NCI-H460 (cell line): ENCODE data around the gene SLC35A3. TPM values are rescaled to one million over a fixed set of nuclear protein-coding genes. Genes with fewer than 3 reads are reported as not detected.
"Not testable (repeated sequence)": the region's sequence is repeated elsewhere in the genome, so short reads cannot be mapped to it uniquely, and the experiment has no call there.

Experiments
- DNase-seq: peaks from one replicate; pipeline ENCODE4 v3.0.0-alpha.2; 2016; ENCODE audit warnings: low read depth; ENCODE audit errors: extremely low read depth
- total RNA-seq: library from RNA; depleted of rRNA; stranded (reverse); fragments of >200 nt; shearing (Covaris generic); gene quantifications from 2 replicates; pipeline ENCODE4 v1.2.3, GENCODE V29; 2014

The SLC35A3 gene
- total RNA-seq, 1 experiment from 2014 or later, result 31.9 TPM

DNA sequence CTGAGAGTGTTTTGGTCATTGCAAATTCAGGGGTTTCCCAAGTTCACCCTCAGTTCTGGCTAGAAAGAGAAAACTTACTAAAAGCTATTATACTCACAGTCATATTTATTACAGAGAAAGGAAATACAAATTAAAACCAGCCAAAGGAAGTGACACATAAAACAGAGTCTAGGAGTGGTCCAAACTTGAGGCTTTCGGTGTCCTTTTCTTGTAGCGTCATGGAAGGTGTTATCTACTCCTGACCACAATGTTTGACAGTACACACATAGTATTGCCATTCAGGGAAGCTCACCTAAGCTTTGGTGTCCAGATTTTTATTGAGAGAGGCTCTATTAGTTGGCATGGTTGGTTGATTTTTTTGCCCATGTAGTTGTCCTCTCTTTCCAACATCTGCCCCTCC is 59.0 kb downstream of the SLC35A3 start:
- DNase-seq, result no peak

DNA sequence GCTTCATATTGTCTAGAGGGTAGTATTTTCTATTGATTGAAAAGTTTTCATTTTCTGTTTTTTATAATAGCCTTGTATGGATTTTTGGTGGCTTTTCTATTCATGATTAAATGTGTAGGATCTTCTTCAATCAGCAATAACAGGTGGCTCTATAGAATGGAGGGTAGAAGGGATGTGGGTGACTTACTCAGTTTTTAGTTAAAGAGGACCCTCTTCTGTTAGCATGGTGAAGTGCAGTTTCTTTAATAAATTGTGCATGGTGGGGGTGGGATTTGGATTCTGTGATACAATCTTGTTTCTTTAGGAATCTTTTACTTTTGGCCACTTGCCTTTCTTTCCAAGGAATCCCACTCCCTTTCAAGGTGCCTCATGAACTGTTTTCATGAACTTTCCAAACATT is 64.7 kb downstream of the SLC35A3 start:
- DNase-seq, result no peak

- no peak for DNase-seq
Measured at GRCh38 chr1:100035214-100035613, 65.4 kb downstream of the SLC35A3 start.

DNA sequence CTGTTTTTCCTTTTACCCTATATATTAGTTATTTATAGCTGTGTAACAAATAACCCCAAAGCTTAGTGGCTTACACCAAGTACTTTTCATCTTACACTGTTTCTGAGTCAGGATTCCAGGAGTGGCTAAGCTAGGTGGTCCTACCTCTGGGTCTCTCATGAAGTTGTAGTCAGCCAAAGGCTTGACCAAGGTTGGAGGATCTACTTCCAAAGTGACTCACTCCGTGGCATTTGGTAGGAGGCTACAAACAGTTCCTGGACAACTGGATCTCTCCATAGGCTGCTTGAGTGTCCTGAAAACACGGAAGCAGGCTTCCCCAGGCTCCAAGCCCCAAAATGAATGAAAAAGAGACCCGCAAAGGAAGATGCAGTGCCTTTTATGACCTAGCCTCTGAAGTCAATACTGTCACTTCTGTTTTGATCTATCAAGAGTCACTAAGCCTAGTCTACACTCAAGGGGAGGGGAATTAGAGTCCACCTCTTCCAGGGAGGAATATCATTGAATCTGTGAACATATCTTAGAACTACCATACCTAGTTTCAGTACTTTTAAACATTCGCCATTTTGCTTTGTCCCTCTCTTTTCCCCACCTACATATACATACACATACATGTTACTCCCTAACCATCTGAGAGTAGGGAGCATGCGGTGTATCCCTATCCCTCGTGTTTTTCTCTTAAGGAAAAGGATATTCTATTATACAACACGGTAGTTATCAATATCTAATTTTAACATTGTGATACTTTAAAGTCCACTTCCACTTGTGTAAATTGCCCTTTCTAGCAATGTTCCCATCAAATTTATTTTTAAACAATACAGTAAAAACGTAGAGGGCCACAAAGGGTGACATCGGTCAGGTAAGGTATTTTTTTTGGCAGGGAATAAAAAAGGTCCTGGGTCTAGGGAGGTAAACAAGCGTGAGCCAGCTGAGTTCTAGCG is 67.2 kb downstream of the SLC35A3 start:
- DNase-seq, result no peak

DNA sequence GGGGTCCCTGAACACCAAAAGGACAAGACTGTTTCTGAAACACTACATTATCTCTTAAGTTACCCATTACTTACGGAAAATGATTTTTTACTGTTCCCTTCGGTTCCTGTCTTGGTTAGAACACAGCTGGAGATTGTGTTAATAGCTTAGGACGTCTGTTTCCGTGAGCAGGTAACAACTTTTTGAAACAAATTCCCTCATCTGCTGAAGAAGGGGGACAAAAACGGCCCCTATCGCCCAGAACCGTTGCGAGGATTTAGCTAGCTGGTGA is 67.8 kb downstream of the SLC35A3 start:
- no peak for DNase-seq

- peak; percentile 61 for DNase-seq
Measured at GRCh38 chr1:100037927-100038659, 68.3 kb downstream of the SLC35A3 start.

DNA sequence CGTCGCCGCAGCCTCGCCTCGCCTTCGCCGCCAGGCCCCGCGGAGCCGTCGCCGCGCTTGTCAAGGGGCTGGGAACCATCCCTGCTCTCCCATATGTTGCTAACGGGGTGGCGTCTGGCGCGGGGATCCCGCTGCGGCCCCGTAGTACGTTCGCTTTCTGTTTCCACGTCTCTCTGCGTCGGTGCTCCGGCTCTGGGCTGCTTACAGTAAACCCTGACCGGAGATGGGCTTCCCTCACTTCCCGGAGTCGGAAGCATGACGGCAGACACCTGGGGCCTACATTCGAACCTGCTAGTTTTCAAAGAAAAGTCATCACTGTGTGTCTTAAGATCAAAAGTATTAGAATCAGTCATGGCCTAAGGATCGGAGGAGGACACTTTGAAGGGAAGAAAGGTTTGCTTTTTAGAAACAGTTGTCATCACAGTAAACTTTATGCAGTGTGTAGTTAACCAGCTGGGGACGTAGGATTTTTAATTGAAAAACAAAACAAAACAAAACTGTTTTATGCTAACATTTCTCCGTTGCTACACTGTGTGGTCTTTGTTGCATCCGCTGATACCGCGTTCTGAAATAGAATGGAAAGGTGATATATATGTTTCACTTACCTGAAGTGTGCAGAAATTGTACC is 69.0 kb downstream of the SLC35A3 start:
- DNase-seq, result no peak

- DNase-seq, result no peak
Measured at GRCh38 chr1:100039591-100039990, 69.8 kb downstream of the SLC35A3 start.

- no peak for DNase-seq
Measured at GRCh38 chr1:100045206-100045605, 75.4 kb downstream of the SLC35A3 start.

DNA sequence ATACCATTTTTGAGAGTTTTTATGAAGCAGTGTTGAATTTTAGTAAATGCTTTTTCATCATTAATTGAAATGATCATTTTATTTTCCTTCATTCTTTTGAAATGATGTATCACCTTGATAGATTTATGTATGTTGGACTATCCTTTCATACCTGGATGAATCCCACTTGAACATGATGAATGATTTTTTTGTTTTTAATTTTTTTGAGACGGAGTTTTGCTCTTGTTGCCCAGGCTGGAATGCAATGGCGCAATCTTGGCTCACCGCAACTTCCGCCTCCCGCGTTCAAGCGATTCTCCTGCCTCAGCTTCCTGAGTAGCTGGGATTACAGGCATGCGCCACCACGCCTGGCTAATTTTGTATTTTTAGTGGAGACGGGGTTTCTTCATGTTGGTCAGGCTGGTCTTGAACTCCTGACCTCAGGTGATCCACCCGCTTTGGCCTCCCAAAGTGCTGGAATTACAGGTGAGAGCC is 77.5 kb downstream of the SLC35A3 start:
- DNase-seq, result not testable (repeated sequence)

GRCh38 chr1:100050139-100050538 is 80.3 kb downstream of the SLC35A3 start:
- no peak for DNase-seq

DNA sequence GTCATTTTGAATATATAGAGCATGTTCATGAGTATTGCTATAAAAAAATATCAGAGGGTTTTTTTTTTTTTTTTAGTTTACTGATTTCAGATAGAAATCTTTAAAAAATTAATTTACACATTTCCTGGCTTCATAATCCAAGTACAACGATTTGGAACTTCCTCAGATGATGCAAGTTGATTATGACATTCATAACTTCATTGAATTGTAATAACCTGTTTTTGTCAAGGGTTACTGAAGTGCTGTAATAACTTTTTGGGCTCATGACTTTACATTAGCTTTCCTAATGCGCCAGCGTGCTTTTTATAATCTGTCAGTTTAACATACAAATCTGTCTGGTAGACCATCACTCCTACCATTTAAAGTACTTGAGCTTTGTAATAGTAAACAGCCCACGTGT is 81.6 kb downstream of the SLC35A3 start:
- DNase-seq, result no peak

DNA sequence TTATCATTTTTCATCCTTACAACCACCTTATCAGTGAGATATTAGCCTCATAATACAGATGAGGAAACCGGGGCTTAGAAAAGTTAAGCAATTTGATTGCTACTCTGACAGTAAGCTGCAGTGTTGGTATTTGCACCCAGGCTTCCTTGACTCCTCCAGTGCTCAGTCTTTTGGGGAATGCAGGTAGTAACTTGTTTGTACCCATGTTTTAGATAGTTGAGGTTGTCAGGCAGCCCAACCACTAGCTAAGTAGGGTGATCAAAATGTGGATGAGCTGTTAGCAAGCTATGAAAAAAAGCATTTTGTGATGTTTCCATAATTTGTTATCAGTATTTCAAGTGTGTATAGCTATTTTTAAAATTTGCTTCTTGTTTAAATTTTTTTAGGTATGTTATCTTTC is 82.1 kb downstream of the SLC35A3 start:
- DNase-seq, result no peak

GRCh38 chr1:100053119-100053518 is 83.3 kb downstream of the SLC35A3 start:
- DNase-seq, result no peak

GRCh38 chr1:100053727-100054126 is 83.9 kb downstream of the SLC35A3 start:
- DNase-seq, result no peak

DNA sequence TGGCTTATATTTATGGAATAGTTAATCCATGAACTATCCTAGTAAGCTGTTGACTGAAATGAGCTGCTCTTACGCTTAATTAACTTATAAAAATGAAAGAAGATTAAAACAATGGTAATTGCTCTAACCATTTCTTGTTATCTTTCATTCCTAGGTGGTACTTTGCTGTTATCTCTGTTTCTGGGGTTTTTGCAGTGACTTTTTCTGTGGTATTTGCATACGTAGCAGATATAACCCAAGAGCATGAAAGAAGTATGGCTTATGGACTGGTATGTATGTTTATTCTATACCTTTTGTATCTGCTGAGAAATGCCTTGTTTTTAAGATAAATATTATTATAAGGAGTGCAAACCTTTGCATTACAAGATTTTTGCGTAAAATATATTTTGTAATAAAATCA is 91.9 kb downstream of the SLC35A3 start:
- DNase-seq, result no peak

DNA sequence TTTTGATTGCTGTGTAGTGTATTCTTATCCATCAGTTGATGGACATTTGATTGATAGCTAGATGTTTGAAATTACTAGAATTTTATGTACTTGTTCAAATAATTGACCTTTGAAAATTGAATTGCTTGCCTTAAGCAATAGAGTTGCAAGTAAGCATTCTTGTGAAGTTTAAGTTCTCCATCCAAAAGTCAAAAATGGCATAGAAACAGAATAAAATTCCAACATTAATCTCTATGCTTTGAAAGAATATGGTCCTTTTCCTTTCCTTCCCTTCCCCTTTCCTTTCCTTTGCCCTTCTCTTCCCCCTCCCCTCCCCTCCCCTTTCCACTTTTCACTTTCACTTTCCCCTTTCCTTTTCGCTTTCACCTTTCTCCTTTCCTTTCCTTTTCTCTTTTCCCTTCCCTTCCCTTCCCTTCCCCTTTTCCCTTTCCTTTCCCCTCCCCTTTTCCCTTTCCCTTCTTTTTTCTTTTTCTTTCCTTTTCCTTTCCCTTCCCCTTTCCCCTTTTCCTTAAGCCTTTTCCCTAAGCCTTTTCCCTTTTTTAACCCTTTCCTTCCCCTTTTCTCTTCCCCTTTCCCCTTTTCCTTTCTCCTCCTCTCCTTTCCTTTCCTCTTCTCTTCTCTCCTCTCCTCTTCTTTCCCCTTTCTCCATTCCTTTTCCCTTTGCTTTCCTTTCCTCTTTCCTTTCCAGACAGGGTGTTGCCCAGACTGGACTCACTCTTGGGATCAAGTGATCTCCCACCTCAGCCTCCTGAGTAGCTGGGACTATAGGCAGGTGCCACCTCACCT is 95.6 kb downstream of the SLC35A3 start:
- DNase-seq, result no peak

DNA sequence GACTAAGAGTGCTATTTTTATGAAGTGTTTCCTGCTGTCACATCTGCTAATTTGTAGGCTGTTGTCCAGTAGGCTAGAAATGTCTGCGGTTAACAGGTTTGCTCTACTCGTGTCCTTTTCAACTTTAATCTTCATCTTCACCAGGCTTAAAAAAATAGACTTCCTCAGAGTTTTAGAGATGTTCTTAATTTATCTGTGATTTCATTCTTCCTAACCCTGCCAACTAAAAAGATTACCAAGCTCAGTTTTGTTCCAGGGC is 96.1 kb downstream of the SLC35A3 start:
- no peak for DNase-seq

- DNase-seq, result no peak
Measured at GRCh38 chr1:100070201-100070939, 100.6 kb downstream of the SLC35A3 start.

- DNase-seq, result no peak
Measured at GRCh38 chr1:100073531-100073930, 103.7 kb downstream of the SLC35A3 start.
